Aorta (tissue), 5 donors: ENCODE measurements around the gene RPA4. TPM values are rescaled to one million over a fixed set of nuclear protein-coding genes. Genes with fewer than 3 reads are reported as not detected.

Experiments
- ATAC-seq: fragments of 200-7000 bp; cut with Tn5 transposase; one replicate; pipeline ENCODE4 v1.9.1; 2022; ENCODE audit warnings: moderate library complexity; ENCODE audit not compliant: low FRiP score
- DNase-seq, 2 donors: peaks; one replicate each; pipeline ENCODE4 v3.0.0-alpha.2; 2020
- H3K27ac ChIP-seq, 2 donors: one replicate each; pipeline ENCODE4 v1.5.1; 2013; ENCODE audit warnings: low read length in 2 of 2, mild to moderate bottlenecking in 2 of 2, moderate library complexity in 2 of 2, control low read depth in 1 of 2, inconsistent platforms in 1 of 2, low read depth in 1 of 2
- H3K27me3 ChIP-seq, 2 donors: one replicate each; pipeline ENCODE4 v1.6.1; 2013; ENCODE audit warnings: control low read depth in 1 of 2, low read length in 1 of 2, mild to moderate bottlenecking in 1 of 2, moderate library complexity in 1 of 2; ENCODE audit not compliant: insufficient read depth in 2 of 2, control insufficient read depth in 1 of 2
- H3K36me3 ChIP-seq, 2 donors: one replicate each; pipeline ENCODE4 v1.6.1; 2013; ENCODE audit warnings: control low read depth in 1 of 2, low read length in 1 of 2, mild to moderate bottlenecking in 1 of 2; ENCODE audit not compliant: insufficient read depth in 2 of 2, control insufficient read depth in 1 of 2
- H3K4me1 ChIP-seq, 2 donors: one replicate each; pipeline ENCODE4 v1.6.1; 2013; ENCODE audit warnings: low read length in 2 of 2, control low read depth in 1 of 2, mild to moderate bottlenecking in 1 of 2, moderate library complexity in 1 of 2; ENCODE audit not compliant: insufficient read depth in 2 of 2, control insufficient read depth in 1 of 2
- H3K4me3 ChIP-seq, 2 donors: one replicate each; pipeline ENCODE4 v1.5.1; 2013; ENCODE audit warnings: low read length in 2 of 2, control low read depth in 1 of 2, mild to moderate bottlenecking in 1 of 2
- H3K9me3 ChIP-seq: one replicate; pipeline ENCODE4 v1.6.1; 2013; ENCODE audit warnings: mild to moderate bottlenecking, low read length; ENCODE audit not compliant: control insufficient read depth
- WGBS, 2 donors: extraction: QIAGEN DNeasy Blood & Tissue Kit; methylation state at CpG; one replicate each; pipeline ENCODE4 v1.1.7; 2013; 5-methylcytosine and 5-hydroxymethylcytosine counted together
- intact Hi-C, 2 donors: fragments of 100-400 bp; cut with DNase I; formaldehyde crosslinking; loops; one replicate each; pipeline versions ENCODE4 v1.14.2 to v1.15.0; 2022
- polyA plus RNA-seq, 2 donors: library from polyadenylated mRNA; stranded (reverse); fragments of 200-250 nt; gene quantifications; one replicate each; pipeline ENCODE4 v1.2.3, GENCODE V29; 2013
- total RNA-seq, 2 donors: library from RNA; stranded (reverse); fragmentation: NEBNext Ultra II Directional; extraction: Animal tissue kit (Norgen Biotek cat#: 25700); gene quantifications; one replicate each; pipeline ENCODE4 v1.2.1, GENCODE V29; 2021
- donor health status: healthy with polysubstance abuse.
- donor health status: Bipolar disorder and iron deficiency.
- donor health status: DM: no; HTN: no; CAD: no.
- donor health status: DM: no; HTN: no; CAD: no.
- donor health status: DM: yes; HTN: yes; CAD: no.

The RPA4 gene
- total and polyA plus RNA-seq, 4 donors: 0.23 to 3.0 (median 2.1) TPM; not detected in 1

DNA sequence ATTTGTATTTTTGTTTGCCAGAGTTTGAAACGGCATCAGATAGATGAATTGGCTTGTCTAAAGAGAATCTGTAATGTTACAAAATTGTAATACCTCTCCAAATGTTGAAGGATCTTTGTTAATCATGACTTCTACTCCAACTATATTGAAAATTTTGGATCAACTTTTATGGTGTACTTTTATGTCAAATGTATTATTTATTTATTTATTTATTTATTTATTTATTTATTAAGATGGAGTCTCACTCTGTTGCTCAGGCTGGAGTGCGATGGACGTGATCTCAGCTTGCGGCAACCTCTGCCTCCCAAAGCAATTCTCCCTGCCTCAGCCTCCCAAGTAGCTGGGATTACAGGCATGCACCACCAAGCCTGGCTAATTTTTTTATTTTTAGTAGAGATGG is 36.0 kb downstream of the RPA4 start:
- ATAC-seq: no peak
- Histone ChIP-seq H3K4me1 (no peaks in the 10 kb centered on the region), H3K27ac (no peak overlapping the region), H3K9me3 (no peaks in the 10 kb centered on the region), H3K4me3 (no peak overlapping the region), H3K36me3 (no peaks in the 10 kb centered on the region), H3K27me3 (no peaks in the 10 kb centered on the region)
- no peak for DNase-seq
- intact Hi-C loops: no loop called here
- WGBS, 2 donors: 92 to 99% methylated on average over 4 of the region's 4 CpGs

DNA sequence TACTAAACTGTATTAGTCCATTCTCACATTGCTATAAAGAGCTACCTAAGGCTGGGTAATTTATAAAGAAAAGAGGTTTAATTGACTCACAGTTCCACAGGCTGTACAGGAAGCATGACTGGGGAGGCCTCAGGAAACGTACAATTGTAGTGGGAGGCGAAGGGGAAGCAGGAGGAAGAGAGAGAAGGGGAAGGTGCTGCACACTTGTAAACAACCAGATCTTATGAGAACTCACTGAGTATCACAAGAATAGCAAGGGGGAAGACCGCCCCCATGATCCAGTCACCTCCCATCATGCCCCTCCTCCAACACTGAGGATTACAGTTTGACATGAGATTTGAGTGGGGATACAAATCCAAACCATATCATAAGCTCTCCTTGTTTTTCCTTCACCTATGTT is 40.9 kb downstream of the RPA4 start:
- Histone ChIP-seq H3K4me1 (no peaks in the 10 kb centered on the region), H3K27ac (no peak overlapping the region), H3K4me3 (no peak overlapping the region), H3K36me3 (no peaks in the 10 kb centered on the region), H3K9me3 (no peaks in the 10 kb centered on the region), H3K27me3 (no peaks in the 10 kb centered on the region)
- DNase-seq: no peak
- intact Hi-C loops: no loop called here
- no peak for ATAC-seq
- WGBS, 2 donors: 67 to 92% methylated on average over 3 of the region's 3 CpGs

DNA sequence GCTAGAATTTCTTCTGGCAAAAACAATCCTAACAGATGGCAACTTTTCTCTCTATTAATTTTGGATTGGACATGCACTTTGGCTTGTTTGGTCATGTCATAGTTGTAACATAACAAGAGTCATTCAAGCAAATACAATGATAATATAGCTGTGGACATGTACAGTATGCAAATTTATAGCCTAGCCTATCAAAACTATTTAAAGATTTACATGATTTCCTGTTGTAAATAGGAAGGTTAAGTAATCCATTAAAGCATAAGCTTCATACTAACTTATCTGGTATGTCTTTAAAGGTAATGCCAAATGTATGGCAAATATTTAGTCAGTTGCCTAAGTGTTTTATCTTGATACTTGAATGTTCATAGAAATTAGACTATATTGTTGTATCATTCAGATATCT is 45.3 kb downstream of the RPA4 start:
- Histone ChIP-seq H3K36me3 (no peaks in the 10 kb centered on the region), H3K9me3 (no peaks in the 10 kb centered on the region), H3K27me3 (no peaks in the 10 kb centered on the region), H3K4me1 (no peaks in the 10 kb centered on the region), H3K4me3 (no peak overlapping the region), H3K27ac (no peak overlapping the region)
- no peak for DNase-seq
- no peak for ATAC-seq
- intact Hi-C loops: no loop called here

Other genes starting within 250 kb of the RPA4 start
- gene DIAPH2, start 199.1 kb upstream of the RPA4 start, total RNA-seq: 10 to 100 TPM; 44.8 to 48.4 TPM
- gene DIAPH2, start 199.1 kb upstream of the RPA4 start, polyA plus RNA-seq: 10 to 100 TPM in 1 of 2 donors, 1 to 10 TPM in 1; 6.5 to 15.0 TPM